CD4-positive, alpha-beta memory T cell (primary cell): ENCODE measurements around the gene GRIK2. TPM values are rescaled to one million over a fixed set of nuclear protein-coding genes. Genes with fewer than 3 reads are reported as not detected.

Experiments used
- CTCF ChIA-PET: fragments of 350-600 bp; sonication (Branson Sonifier 250); formaldehyde crosslinking; loops from one replicate; lab custom pipeline; 2021; ENCODE audit warnings: inconsistent platforms; ENCODE audit not compliant: partially characterized antibody; lab: Charles Lee
- POLR2A ChIA-PET: fragments of 350-600 bp; sonication (Branson Sonifier 250); formaldehyde crosslinking; loops from one replicate; lab custom pipeline; 2021; ENCODE audit not compliant: partially characterized antibody; lab: Charles Lee
- DNase-seq, 5 donors: peaks; one replicate each; pipeline versions ENCODE4 v3.0.0 to v3.0.0-alpha.2; 2020 to 2022; ENCODE audit warnings: mixed read lengths in 1 of 5
- H3K27ac ChIP-seq: one replicate; pipeline ENCODE4 v1.7.0; 2013; ENCODE audit warnings: low read depth, low read length
- H3K27me3 ChIP-seq: 2 replicates; pipeline ENCODE4 v1.7.0; 2013; ENCODE audit warnings: mild to moderate bottlenecking, low read length, moderate library complexity; ENCODE audit not compliant: insufficient read depth
- H3K36me3 ChIP-seq: 2 replicates; pipeline ENCODE4 v1.7.0; 2013; ENCODE audit warnings: mild to moderate bottlenecking, low read length, moderate library complexity; ENCODE audit not compliant: insufficient read depth
- H3K4me1 ChIP-seq: 2 replicates; pipeline ENCODE4 v1.7.0; 2013; ENCODE audit warnings: mild to moderate bottlenecking, low read length, moderate library complexity; ENCODE audit not compliant: insufficient read depth
- H3K4me3 ChIP-seq, 2 donors: one replicate each; pipeline ENCODE4 v1.7.0; 2013; ENCODE audit warnings: low read length in 2 of 2, mild to moderate bottlenecking in 1 of 2
- H3K9me3 ChIP-seq, 2 donors: one replicate each; pipeline ENCODE4 v1.7.0; 2013; ENCODE audit warnings: low read length in 2 of 2, control low read depth in 1 of 2; ENCODE audit not compliant: control insufficient read depth in 1 of 2
- H3K27ac Mint-ChIP-seq, 7 donors: one replicate each; pipeline ENCODE4 v1.8.0; 2020 to 2021; ENCODE audit warnings: mixed read lengths in 7 of 7, mild to moderate bottlenecking in 6 of 7, inconsistent platforms in 3 of 7, moderate library complexity in 3 of 7
- H3K27me3 Mint-ChIP-seq, 2 donors: one replicate each; pipeline ENCODE4 v1.8.0; 2020 to 2021; ENCODE audit warnings: mixed read lengths in 2 of 2
- H3K36me3 Mint-ChIP-seq, 2 donors: one replicate each; pipeline ENCODE4 v1.8.0; 2020 to 2021; ENCODE audit warnings: mixed read lengths in 2 of 2, inconsistent platforms in 1 of 2, mild to moderate bottlenecking in 1 of 2
- H3K4me1 Mint-ChIP-seq, 4 donors: one replicate each; pipeline ENCODE4 v1.8.0; 2020 to 2021; ENCODE audit warnings: mixed read lengths in 4 of 4, mild to moderate bottlenecking in 1 of 4
- H3K4me3 Mint-ChIP-seq, 8 donors: one replicate each; pipeline ENCODE4 v1.8.0; 2020 to 2021; ENCODE audit warnings: mixed read lengths in 8 of 8, mild to moderate bottlenecking in 7 of 8, moderate library complexity in 6 of 8, inconsistent platforms in 3 of 8
- H3K9me3 Mint-ChIP-seq, 8 donors: one replicate each; pipeline ENCODE4 v1.8.0; 2020 to 2021; ENCODE audit warnings: mixed read lengths in 8 of 8, mild to moderate bottlenecking in 5 of 8, inconsistent platforms in 3 of 8, moderate library complexity in 1 of 8
- intact Hi-C: fragments of 100-400 bp; cut with micrococcal nuclease; formaldehyde crosslinking; loops from one replicate; pipeline ENCODE4 v1.15.1; 2023
- polyA plus RNA-seq, 2 donors: library from polyadenylated mRNA; unstranded; fragments of 300-500 nt; fragmentation: Illumina TruSeq; gene quantifications; one replicate each; pipeline ENCODE4 v1.2.3, GENCODE V29; 2021
- total RNA-seq, 2 experiments: library from RNA; stranded (reverse); gene quantifications; one replicate each; pipeline ENCODE4 v1.2.3, GENCODE V29; 2021

Gene GRIK2
- total and polyA plus RNA-seq, 4 experiments from 2014 or later, result not detected

DNA sequence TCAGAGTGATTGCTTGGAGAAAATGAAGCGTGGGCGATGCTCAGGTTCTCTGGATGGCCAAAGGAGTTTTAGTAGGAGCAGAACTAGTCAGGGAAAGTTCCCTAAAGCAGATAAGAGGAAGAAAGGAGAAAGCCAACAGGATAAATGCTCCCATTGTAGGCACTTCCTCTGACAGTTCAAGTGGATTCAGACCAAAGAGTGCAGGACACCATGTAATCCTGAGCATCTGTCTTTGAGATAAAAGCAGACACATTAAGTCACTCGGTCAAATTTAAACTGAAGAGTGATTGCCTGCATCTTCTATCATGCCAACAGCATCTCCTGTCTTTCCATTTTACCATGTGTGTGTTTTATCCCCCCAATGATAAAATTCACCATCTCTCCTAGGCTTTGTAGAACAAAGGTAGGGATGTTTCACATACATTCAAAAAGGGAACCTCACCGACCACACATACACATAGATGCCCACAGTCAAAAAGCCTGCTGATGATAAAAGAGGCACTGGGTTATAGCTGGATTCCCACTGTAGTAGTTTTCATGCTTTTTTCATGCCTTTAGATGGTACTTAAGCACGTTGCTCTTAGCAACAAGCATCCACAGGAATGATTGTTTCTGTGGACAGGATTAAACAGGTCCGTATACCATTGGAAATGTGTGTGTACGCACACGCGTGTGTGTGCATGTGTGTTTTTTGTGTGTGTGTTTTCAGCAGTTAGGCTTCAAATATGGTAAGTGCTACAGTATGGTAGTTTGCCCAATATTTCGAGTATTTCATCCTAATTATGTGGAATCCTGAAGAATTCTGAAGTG lies 7.0 kb downstream of the GRIK2 start:
- H3K4me1 Mint-ChIP-seq, result peaks cover 0 to 3% (median 0%) of the 10 kb centered on the region in 4 donors
- H3K27me3 Mint-ChIP-seq, result peaks cover 26 to 32% of the 10 kb centered on the region in 2 donors
- Histone ChIP-seq H3K36me3 (no peaks in the 10 kb centered on the region), H3K9me3 (no peaks in the 10 kb centered on the region), H3K27ac (no peak overlapping the region), H3K4me1 (no peaks in the 10 kb centered on the region), H3K27me3 (no peaks in the 10 kb centered on the region), H3K4me3 (no peak overlapping the region)
- intact Hi-C loops, result no loop called here
- H3K27ac Mint-ChIP-seq, result no peak overlapping the region
- H3K36me3 Mint-ChIP-seq, result no peaks in the 10 kb centered on the region
- H3K9me3 Mint-ChIP-seq, result peaks cover 2 to 58% (median 26%) of the 10 kb centered on the region in 8 donors
- DNase-seq, result no peak
- ChIA-PET CTCF (no interaction called here), POLR2A (no interaction called here)
- no peak overlapping the region for H3K4me3 Mint-ChIP-seq

DNA sequence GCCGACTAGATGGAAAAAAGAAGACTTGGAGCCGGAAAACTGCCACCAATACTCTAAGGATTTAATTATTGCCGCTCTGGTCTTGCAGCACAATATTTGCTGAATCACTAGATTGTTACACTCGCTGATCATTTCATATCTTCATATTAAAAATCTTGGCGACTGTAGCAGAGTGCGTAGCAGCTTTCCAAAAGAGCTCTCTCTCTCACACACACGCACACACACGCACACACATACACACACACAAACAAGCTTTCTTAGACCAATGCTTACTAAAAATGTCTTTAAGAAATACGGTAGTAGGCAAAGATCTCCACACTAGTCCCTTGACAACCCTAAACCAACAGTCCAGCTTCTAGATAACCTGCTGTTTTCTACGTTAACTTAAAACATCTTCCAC lies 7.7 kb downstream of the GRIK2 start:
- no peaks in the 10 kb centered on the region for H3K4me1 ChIP-seq
- no peaks in the 10 kb centered on the region for H3K9me3 ChIP-seq
- H3K4me1 Mint-ChIP-seq, result peaks cover 0 to 3% (median 0%) of the 10 kb centered on the region in 4 donors
- CTCF ChIA-PET, result no interaction called here
- H3K27ac Mint-ChIP-seq, result no peak overlapping the region
- no peak for DNase-seq
- no peaks in the 10 kb centered on the region for H3K36me3 Mint-ChIP-seq
- no peaks in the 10 kb centered on the region for H3K36me3 ChIP-seq
- peaks cover 26 to 31% of the 10 kb centered on the region in 2 donors for H3K27me3 Mint-ChIP-seq
- intact Hi-C loops, result no loop called here
- POLR2A ChIA-PET, result no interaction called here
- H3K4me3 ChIP-seq, result no peak overlapping the region
- H3K27ac ChIP-seq, result no peak overlapping the region
- no peaks in the 10 kb centered on the region for H3K27me3 ChIP-seq
- H3K9me3 Mint-ChIP-seq, result peaks cover 2 to 58% (median 26%) of the 10 kb centered on the region in 8 donors
- H3K4me3 Mint-ChIP-seq, result no peak overlapping the region

DNA sequence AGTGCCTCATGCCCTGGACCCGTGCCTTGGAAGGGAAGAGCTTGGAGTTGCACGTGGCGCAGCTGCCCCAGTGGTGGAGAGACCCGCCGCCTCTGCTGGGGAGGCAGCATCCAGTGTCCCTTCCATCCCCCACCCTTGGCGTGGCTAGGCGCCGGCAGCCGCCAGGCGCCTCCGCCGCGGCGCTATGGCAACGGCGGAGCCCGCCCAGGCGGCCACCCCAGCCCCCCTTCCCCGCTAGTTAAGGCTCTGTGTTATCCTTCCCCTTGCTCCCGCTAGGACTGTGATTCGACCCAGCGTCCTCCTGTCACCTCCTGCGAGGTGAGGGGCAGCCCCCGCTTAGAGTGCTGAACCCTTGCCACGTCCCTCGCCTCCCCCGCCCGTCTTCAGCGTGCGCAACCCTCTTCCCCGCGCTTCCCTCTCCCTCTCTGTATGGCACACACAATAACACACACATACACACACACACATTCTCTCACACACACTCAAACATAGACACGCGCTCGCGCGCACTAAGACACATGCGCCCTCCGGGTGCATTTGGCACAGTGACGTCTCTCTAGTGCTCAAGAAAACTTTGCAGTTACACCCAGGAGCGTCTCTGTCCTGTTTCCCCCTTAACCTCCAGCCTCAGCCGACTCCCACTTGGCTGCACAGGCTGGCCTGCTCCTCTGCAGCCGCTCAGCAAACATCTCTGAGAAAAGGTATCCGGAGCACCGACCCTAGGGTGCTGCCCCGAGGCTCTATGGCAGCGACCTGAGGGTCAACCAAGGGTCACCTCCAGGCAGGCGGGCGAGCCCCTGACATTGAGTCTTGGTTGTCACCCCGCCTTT lies 8.5 kb downstream of the GRIK2 start:
- H3K9me3 ChIP-seq, result no peaks in the 10 kb centered on the region
- no peak overlapping the region for H3K27ac ChIP-seq
- peaks cover 0 to 3% (median 0%) of the 10 kb centered on the region in 4 donors for H3K4me1 Mint-ChIP-seq
- H3K36me3 Mint-ChIP-seq, result no peaks in the 10 kb centered on the region
- H3K27me3 ChIP-seq, result no peaks in the 10 kb centered on the region
- ChIA-PET POLR2A (no interaction called here), CTCF (no interaction called here)
- H3K4me3 ChIP-seq, result no peak overlapping the region
- intact Hi-C loops, result no loop called here
- peaks cover 26 to 31% of the 10 kb centered on the region in 2 donors for H3K27me3 Mint-ChIP-seq
- no peak overlapping the region for H3K27ac Mint-ChIP-seq
- H3K36me3 ChIP-seq, result no peaks in the 10 kb centered on the region
- peaks cover 2 to 53% (median 26%) of the 10 kb centered on the region in 8 donors for H3K9me3 Mint-ChIP-seq
- no peak for DNase-seq
- H3K4me1 ChIP-seq, result no peaks in the 10 kb centered on the region
- H3K4me3 Mint-ChIP-seq, result no peak overlapping the region

DNA sequence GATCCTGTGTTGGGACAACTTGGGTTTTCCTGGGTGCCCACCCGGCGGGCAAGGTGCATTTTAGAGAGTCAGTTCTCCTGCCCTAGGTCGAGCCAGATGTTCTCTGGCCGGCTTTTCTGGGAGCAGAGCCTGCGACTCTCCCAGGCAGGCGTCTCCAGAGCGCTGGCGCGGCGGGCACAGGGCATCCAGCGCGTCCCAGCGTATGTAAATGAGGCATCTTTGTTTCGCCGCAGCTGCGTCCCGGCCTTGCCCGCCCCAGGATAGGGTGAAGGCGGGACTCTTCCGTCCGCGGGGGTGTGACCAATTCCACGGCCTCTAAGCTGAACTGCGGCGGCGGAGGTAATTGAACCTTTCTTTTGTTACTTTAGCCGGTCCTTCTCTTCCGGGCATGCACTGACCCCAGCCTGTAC lies 9.1 kb downstream of the GRIK2 start:
- no peak overlapping the region for H3K27ac Mint-ChIP-seq
- no peaks in the 10 kb centered on the region for H3K9me3 ChIP-seq
- peaks cover 0 to 3% (median 0%) of the 10 kb centered on the region in 4 donors for H3K4me1 Mint-ChIP-seq
- no peaks in the 10 kb centered on the region for H3K36me3 ChIP-seq
- intact Hi-C loops, result no loop called here
- no peaks in the 10 kb centered on the region for H3K4me1 ChIP-seq
- H3K4me3 Mint-ChIP-seq, result no peak overlapping the region
- H3K36me3 Mint-ChIP-seq, result no peaks in the 10 kb centered on the region
- no peak for DNase-seq
- no peak overlapping the region for H3K4me3 ChIP-seq
- POLR2A ChIA-PET, result no interaction called here
- no peak overlapping the region for H3K27ac ChIP-seq
- CTCF ChIA-PET, result no interaction called here
- peaks cover 26 to 31% of the 10 kb centered on the region in 2 donors for H3K27me3 Mint-ChIP-seq
- peaks cover 2 to 49% (median 26%) of the 10 kb centered on the region in 8 donors for H3K9me3 Mint-ChIP-seq
- no peaks in the 10 kb centered on the region for H3K27me3 ChIP-seq

DNA sequence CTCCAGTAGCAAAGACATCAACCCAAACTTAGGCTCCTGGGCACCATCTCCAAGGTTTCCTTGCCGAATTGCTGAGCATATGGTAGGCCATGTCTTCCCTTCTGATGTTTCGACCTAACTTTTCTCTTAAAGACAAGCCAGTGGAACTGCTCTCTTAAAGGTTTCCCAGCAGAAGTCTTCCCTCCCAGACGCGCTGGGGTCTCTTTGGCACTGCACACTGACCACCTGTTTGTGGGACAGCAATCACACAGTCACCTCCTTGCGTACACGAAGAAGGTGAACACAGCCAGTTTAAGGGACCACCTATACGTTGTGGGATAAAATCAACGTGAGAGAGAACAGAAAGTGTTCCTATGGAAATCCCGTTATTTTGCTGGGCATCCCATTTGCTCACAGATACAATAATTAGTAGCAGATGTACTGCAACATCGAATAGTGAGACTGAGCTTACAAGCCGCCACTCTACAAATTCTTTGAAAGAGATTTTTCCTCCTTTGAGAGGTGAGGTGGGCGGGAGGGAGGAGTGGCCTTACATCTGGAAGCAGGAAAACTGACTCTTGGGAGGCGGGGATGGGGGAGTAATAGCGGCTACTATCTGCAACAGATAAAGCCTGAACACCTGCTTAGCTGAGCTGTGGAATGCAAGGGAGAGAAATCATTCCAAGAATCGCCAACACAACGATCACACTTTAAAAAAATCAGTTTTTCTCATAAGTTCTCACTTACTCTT lies 9.9 kb downstream of the GRIK2 start:
- H3K4me3 Mint-ChIP-seq, result no peak overlapping the region
- no peak for DNase-seq
- Histone ChIP-seq H3K27me3 (no peaks in the 10 kb centered on the region), H3K4me3 (no peak overlapping the region), H3K36me3 (no peaks in the 10 kb centered on the region), H3K4me1 (no peaks in the 10 kb centered on the region), H3K27ac (no peak overlapping the region), H3K9me3 (no peaks in the 10 kb centered on the region)
- CTCF ChIA-PET, result no interaction called here
- H3K4me1 Mint-ChIP-seq, result peaks cover 0 to 3% (median 0%) of the 10 kb centered on the region in 4 donors
- H3K27me3 Mint-ChIP-seq, result peaks cover 25 to 29% of the 10 kb centered on the region in 2 donors
- intact Hi-C loops, result no loop called here
- POLR2A ChIA-PET, result no interaction called here
- no peaks in the 10 kb centered on the region for H3K36me3 Mint-ChIP-seq
- no peak overlapping the region for H3K27ac Mint-ChIP-seq
- peaks cover 2 to 47% (median 24%) of the 10 kb centered on the region in 8 donors for H3K9me3 Mint-ChIP-seq

DNA sequence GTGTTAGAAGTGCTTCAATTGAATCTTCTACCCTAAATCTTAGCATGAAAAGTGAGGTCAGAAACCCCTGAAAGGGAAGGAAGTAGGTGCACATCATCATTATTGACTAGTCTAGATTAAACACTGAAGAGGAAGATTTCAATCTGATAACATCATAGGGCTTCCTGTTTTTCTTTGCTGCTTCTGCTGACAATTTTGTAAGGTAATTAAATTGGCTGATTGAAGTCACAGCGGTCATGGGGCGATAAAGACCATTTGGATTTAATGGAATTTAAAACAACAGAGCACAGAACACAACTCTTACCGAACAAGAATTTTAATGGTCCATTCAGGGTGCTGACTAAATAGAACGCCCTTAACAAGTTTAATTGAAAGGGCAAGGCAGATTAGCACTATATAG lies 11.3 kb downstream of the GRIK2 start:
- DNase-seq, result no peak
- ChIA-PET CTCF (no interaction called here), POLR2A (no interaction called here)
- H3K9me3 ChIP-seq, result no peaks in the 10 kb centered on the region
- intact Hi-C loops, result no loop called here
- H3K4me1 Mint-ChIP-seq, result peaks cover 0 to 3% (median 0%) of the 10 kb centered on the region in 4 donors
- no peak overlapping the region for H3K27ac ChIP-seq
- peaks cover 2 to 40% (median 19%) of the 10 kb centered on the region in 8 donors for H3K9me3 Mint-ChIP-seq
- H3K36me3 ChIP-seq, result no peaks in the 10 kb centered on the region
- no peak overlapping the region for H3K27ac Mint-ChIP-seq
- no peak overlapping the region for H3K4me3 Mint-ChIP-seq
- no peaks in the 10 kb centered on the region for H3K27me3 ChIP-seq
- no peaks in the 10 kb centered on the region for H3K36me3 Mint-ChIP-seq
- peaks cover 19 to 23% of the 10 kb centered on the region in 2 donors for H3K27me3 Mint-ChIP-seq
- no peak overlapping the region for H3K4me3 ChIP-seq
- no peaks in the 10 kb centered on the region for H3K4me1 ChIP-seq

DNA sequence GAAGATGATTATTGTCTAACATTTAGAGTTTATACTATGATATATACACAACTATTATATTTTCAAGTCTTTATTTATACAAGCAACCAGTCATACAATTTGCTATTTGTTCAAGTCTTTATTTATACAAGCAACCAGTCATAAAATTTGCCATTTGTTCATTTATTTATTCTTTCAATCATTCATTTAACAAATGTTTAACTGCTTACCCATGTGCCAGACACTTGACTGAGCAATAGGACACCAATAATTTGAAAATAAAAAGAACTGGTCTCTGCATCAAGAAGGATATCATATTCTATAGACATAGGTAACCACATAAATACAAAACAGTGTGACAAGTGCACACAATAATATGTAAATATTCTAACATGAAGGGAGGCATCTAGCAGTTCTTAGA lies 20.3 kb downstream of the GRIK2 start:
- DNase-seq, result no peak
- ChIA-PET CTCF (no interaction called here), POLR2A (no interaction called here)
- Histone ChIP-seq H3K4me3 (no peak overlapping the region), H3K9me3 (no peaks in the 10 kb centered on the region), H3K4me1 (no peaks in the 10 kb centered on the region), H3K27me3 (no peaks in the 10 kb centered on the region), H3K27ac (no peak overlapping the region), H3K36me3 (no peaks in the 10 kb centered on the region)
- Mint-ChIP-seq H3K4me1 (no peaks in the 10 kb centered on the region), H3K27me3 (no peaks in the 10 kb centered on the region), H3K27ac (no peak overlapping the region), H3K36me3 (no peaks in the 10 kb centered on the region), H3K4me3 (no peak overlapping the region), H3K9me3 (peaks cover 0 to 8% (median 1%) of the 10 kb centered on the region in 8 donors)
- intact Hi-C loops, result no loop called here
